Stimulated activated CD8-positive, alpha-beta memory T cell treated with anti-CD3 and anti-CD28 coated beads, Interleukin-12 subunit alpha, Interleukin-12 subunit beta, amount 100 ng/mL, for 24 hours (primary cell): ENCODE measurements around the gene UQCR11.

Experiments used
- DNase-seq: peaks from one replicate; pipeline ENCODE4 v3.0.0-alpha.2; 2020; ENCODE audit errors: extremely low read depth

Gene UQCR11

DNA sequence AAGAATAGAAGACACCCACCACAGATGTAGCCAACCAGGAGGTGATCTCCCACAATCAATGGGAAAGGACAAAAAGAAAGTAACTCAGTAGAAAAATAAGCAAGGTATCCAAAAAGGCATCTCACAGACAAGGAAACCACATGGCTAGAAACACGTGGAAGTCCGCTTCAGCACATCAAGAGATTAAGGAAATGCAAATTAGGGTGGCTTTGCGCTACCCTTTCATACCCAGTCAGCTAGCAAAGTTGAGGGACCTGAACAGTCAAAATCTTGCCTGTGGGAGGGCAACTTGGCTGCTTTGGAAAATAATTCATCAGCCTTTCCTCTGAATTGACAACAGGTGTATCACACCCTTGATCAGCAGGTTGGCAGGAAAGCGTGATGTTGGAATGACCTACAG is 11.6 kb upstream of the UQCR11 start:
- DNase-seq, result no peak

DNA sequence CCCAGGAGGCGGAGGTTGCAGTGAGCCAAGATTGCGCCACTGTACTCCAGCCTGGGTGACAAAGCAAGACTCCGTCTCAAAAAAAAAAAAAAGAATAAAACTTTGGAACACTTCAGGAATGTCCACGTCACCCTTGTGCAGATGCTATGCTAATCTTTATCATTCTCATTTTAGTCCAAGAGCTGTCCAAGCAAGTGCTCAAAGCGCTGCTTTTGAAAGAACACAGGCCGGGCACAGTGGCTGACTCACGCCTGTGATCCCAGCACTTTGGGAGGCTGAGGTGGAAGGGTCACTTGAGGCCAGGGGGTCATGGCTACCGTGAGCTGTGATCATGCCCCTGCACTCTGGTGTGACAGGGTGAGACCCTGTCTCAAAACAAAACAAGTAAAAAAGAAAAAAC is 11.1 kb upstream of the UQCR11 start:
- no peak for DNase-seq

DNA sequence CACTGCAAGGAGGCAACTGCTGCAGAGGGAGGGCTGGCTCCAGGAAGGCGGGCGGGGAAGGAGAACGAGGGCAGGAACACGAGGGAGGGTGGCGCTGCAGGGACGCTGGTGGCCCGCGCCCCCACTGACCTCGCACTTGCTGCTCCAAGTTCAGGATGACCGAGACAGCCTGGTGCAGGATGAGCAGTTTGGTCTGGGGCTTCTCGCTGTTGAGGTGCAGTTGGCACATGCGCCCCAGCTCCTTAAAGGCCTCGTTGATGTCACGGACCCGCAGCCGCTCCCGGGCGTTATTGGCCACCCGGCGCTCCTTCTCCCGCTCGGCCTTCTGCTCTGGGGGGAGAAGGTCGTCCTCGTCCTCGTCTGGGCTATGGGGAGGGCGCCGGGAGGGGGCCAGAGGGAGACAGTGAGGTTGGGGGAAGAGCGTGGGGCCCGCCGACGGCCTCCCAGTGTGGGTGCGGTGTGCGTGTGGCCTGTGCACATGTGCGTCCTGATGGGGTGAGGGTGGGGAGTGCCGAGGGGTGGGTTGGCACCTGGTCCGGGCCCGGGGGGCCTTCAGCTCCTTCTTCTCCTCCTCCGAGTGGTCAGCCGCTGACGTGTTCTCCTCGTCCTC is 10.0 kb upstream of the UQCR11 start:
- DNase-seq, result no peak

DNA sequence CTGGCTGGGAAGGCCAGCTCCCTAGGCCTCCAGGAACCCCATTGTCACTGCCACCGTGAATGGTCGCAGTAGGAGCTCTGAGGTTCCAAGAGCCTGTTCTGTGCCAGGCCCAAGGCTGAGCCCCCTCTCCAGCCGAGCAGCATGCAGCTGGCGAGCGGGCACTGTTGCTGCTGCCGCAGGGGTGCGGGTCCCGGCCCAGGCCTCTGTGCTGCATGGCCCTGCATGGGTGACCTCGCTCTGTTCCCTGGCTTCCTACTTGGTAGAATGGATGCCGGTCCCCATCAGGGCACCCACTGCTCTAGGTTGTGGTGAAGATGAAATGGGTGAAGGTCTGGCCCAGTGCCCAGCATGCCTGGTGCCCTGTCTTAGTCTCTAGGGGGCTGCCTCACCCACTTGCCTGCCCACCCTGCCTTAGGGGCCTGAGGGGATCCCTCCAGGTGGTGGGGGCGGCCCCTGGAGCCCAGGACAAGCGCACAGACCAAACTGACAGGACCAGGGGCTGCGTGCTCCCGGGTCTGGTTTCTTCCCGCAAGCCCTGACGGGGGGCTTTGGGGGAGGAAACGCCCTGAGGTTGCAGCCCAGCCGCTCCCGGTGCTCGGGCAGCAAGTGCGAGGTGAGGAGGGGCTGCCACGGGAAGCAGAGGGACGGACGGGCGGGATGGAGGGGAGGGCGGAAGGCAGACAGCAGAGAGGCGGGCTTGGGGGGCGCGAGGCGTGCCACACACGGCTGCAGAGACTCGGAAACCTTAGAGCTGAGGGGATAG is 8.7 kb upstream of the UQCR11 start:
- DNase-seq, result no peak

DNA sequence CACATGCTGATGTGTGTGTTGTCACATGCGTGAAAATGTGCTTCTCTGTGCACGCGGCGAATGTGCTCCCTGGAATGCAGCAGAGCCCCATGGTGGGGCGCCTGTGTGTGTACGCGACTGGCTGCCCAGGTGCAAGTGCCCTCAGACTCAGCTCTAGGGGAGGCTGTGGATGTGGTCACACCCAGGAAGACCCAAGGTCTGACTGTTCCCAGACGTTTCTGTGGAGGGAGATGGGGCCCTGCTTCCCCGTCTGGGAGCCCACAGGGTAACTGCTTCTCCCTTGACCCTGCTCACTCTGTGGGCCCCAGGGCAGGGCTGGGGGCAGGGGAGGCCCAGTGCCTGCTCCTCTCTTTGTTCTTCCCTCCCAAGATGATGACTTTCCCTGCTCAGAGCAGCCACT is 7.9 kb upstream of the UQCR11 start:
- DNase-seq, result no peak

DNA sequence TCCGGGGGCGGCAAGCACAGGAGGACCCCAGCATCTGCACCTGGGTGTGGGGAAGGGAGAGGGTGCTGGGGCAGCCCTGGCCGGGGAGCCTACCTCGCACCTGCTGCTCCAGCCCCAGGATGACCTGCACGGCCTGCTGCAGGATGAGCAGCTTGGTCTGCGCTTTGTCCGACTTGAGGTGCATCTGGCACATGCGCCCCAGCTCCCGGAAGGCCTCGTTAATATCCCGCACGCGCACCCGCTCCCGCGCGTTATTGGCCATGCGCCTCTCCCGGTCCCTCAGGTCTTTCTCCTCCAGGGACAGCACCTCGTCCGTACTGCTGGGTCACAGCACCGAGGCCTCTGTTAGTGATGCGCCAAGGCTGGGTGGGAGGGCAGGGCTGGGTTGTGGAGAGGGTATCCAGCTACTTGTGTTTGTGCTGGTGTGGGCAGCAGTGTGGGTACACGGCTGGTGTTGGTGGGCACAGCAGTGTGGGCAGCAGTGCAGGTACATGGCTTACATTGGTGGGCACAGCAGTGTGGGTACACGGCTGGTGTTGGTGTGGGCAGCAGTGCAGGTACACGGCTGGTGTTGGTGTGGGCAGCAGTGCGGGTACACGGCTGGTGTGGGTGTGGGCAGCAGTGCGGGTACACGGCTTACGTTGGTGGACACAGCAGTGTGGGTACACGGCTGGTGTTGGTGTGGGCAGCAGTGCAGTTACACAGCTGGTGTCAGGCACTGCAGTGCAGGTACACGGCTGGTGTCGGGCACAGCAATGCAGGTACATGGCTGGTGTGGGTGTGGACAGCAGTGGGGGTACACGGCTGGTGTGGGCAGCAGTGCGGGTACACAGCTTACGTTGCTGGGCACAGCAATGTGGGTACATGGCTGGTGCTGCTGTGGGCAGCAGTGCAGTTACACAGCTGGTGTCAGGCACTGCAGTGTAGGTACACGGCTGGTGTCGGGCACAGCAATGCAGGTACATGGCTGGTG is 7.1 kb upstream of the UQCR11 start:
- DNase-seq, result no peak

DNA sequence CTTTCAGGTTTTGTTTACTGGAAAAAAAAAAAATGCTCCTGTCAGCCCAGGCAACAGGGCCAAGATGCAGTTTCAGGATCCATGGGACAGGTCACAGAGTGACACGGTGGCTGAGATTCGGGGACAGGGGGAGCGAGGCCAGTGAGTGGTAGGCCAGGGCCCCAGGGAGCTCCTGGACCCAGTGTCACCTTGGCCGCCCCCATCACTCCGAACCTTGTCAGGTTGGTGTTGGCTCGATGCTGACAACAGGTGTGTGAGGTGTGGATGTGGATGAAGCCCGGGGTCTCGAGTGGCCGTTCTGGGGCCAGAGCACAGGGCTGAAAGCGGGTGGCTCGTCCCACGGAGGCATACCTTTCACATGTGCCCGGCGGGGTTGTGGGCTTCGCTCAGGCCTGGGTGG is 6.1 kb upstream of the UQCR11 start:
- no peak for DNase-seq

DNA sequence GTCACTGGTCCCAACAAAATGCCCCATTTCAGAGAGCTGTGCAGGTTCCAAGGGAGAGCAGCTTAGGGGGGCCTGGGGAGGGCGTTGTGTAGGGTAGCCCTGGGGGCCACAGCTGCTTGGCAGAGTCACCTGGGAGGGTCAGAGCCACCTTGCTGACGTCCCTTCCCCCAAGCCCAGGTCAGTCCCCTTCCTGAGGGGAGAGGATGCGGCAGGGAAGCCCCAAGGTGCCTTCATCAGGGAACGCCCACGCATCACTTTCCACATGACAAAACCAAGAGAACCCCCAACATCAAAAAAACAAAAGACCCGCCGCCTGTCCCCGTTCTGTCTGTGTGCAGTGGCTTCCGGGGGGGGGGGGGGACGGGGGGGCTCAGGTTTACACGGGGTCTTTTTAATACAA is 5.3 kb upstream of the UQCR11 start:
- no peak for DNase-seq

DNA sequence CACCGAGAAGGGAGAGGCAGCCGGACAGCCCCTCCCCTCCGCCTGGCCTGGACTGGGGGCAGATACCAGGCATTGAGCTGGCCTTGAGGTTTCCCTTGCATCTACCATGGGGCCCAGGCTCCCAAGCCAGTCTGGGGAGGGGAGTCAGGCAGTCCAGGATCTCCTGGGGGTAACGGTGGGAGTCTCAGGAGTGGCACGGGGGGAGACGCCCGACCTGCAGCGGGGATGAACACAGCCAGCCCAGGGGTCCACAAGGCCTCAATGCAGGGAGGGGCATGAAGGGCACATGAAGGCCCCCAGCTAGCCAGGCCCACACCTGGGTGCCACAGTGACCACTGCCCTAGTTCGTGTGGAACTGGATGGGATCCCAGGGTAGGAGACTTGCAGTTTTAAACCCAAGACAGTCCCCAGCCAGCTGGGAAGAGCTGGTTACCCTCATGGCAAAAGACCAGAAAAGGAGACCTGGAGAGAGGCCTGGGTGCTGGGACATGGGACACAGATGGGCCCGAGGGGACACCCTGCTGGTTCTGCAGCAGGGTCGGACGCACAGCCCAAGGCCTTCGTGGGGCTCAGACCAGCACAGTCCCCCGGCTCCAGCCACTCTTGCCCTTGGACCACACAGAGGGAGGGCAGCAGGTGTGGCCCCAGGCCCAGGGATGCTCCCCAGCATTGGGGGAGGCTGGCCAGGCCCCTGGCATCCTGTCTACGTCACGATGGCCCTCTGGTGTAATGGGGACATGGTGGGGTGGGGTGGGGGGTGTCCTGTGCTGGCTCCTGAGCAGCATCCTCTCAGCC is 4.6 kb upstream of the UQCR11 start:
- DNase-seq, result no peak

DNA sequence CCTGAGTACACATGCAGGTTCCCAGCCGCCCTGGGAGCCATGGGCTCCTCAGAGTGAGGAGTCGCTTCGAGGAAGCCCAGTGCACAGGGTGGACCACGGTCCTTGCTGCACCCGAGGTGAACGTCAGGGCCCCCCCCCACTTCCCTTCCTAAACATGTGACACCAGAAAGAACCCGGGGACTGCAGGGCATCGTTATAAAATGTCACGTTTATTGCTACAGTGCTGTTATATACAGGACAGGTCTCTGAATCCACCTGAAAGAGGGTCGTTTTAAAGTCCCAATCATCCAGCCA is 3.8 kb upstream of the UQCR11 start:
- no peak for DNase-seq

DNA sequence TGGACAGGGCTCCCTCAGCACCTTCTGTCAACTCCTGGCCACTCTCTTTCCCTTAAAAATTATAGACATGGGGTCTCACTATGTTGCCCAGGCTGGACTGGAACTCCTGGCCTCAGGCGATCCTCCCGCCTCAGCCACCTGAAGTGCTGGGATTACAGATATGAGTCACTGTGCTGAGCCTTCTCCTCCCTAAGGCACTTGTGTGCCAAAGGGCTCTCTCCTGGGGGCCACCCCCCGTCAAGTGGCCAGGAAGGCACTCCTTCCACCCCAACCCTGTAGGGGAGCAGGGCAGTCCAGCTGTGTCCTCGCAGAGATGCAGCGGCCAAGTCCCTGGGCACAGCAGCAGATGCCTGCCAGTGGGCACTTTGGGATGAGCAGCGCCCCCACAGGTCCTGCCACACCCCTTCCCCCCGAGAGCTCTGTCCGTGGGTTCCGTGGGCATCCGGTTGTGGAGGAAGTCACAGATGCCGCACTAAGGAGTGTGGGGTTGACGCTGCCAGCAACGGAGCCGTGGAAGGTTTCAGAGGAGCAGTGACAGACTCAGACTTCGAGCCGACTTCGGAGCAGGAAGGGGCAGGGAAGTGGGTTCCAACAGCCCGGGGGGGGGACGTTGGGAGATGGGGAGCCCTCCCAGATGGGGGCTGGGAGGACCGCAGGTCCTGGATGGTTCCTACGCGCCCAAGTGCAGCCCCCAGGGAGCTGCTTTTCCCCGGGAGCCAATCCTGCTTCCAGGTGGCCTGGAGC is 3.3 kb upstream of the UQCR11 start:
- no peak for DNase-seq

DNA sequence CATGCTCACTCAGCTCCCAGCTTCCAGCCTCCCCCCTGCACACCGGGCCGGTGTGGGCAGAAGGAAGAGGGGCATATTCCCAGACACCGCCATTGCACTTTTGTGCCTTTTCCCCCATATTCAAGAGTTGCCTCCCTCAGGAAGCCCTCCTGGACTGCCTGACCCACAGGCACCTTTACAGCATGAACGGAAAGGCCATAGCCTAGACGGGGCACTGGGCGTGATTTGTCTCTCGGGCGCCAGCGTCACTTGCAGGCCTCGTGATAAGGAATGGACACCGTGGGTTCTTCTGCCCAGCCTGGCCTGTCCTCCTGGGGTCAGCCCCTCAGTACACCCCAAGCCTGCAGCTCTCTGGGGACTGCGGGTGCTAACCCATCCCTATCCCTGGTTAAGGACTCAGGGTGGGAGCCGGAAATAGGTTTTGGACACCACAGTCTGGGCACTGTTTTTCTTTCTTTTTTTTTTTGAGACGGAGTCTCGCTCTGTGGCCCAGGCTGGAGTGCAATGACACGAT is 933 bp upstream of the UQCR11 start:
- no peak for DNase-seq

DNA sequence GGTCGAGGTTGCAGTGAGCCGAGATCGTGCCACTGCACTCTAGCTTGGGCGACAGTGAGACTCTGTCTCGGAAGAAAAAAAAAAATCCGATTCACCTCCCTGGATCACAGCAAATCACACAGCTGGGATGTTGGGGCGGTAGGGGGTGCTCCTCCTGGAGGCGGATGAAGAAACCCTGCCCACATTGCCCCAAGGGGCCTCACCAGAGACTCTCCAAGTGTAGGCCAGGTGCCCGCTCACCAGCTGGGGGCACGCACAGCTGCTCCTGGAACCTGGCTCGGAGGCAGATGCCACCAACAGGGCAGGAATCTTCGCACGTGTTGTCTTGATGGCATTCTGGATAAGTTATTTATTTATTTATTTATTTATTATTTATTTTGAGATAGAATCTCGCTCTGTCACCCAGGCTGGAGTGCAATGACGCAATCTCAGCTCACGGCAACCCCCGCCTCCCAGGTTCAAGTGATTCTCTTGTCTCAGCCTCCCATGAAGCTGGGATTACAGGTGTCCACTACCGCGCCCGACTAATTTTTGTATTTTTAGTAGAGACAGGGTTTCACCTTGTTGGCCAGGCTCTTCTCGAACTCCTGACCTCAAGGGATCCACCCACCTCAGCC is 3.1 kb downstream of the UQCR11 start:
- no peak for DNase-seq

DNA sequence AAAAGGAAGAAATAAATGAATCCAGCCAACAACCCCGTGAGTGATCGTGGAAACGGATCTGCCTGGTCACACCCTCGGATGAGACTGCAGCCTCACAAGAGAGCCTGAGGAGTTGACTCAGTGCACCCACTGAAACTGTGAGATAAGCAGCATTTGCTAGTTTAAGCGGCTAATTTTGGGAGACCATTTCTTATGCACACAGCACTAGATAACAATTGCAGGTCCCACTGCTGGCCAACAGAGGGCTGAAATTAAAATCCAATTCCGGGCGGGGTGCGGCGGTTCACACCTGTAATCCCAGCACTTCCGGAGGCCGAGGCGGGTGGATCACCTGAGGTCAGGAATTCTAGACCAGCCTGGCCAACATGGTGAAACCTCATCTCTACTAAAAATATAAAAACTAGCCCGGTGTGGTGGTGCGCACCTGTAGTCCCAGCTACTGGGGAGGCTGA is 3.6 kb downstream of the UQCR11 start:
- no peak for DNase-seq

DNA sequence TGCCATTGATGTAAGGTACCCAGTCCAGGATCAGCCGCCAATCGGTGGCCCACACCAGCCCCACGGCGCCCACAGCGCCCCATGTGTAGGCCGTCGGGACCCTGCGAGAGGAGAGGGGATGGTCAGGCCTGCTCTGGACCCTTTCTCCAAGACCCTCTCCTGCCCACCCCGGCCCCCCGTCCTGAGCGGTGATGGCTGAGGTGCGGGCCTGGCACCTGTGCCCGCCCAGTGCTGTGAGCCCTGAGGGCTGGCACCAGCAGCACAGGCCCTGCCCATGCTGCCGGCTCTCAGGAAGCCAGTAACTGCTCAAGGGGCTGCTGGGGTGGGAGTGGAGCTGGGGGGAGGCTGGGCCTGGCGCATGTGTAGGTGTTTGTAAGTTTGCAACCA is 5.8 kb downstream of the UQCR11 start:
- DNase-seq, result no peak

DNA sequence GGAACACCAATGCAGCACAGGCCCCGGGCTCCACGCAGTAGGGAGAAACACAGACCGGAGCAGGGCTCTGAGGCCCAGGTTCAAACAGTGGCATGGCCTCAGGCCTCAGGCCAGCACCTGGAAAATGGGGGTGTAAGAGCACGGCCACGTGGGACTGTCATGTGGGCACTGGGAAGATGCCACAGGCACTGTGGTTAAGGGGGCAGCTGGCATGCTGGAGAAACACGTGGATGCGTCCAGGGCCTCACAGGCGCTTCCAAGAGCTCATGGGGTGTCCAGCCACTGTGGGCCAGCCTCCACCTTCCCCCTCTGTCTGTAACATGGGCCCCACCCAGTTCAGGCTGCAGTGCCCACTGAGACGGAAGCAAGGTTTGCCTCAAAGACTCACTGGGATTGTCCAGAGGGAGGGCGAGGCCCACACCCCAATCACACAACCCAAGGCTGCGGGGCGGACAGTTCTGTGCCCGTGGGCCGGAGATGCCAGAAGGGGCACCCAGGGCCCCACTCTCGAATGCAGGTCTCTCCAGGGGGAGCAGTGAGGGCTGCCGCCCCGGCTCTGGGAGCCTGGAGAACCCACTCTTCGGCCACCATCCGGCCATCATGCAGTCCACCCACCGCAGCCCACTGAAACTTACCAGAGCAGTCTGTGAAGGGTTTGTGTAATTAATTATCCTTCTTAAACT is 6.3 kb downstream of the UQCR11 start:
- DNase-seq, result no peak

DNA sequence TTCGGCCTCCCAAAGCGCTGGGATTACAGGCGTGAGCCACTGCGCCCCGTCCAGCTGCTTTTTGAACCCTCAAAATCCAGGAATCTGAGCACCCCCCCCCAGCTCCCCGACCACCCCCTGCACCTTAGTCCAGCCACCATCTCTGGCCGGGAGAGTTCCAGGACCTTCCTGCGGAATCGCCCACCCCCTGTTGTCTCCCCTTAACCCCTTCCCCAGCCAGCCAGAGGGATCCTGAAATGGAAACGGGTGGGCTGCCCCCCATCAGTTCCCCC is 11.8 kb downstream of the UQCR11 start:
- no peak for DNase-seq

DNA sequence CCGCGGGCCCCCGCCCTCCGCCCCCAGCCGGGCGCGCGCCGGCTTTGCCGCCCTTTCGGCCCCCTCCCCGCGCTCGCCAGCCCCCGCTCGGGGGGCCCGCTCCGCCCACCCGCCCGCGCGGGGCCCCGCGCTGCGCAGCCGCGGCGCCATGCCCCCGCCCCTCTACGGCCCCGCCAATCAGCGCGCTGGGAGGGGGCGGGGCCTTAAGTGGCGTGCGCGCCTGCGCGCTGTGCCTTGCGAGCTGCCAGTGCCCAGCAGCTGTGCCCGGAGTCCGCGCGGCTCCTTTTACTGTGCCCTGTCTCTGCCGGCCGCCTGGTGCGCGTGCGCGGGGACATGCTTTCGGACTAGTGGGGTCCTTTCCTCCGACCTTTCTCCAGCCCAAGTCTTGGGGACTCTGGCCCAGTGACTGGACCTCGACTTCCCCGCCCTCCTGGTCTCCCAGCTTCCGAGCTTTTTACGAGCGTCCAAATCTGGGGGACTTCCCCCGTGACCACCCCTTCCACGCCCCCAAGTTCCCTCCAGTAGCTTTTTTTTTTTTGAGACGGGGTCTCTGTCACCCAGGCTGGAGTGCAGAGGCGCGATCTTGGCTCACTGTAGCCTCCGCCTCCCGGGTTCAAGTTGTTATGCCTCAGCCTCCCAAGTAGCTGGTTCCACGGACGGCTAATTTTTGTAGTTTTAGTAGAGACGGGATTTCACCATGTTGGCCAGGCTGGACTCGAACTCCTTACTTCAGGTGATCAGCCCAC is 12.3 kb downstream of the UQCR11 start, which contains the start of gene MBD3:
MBD3 (minus strand) TSS at position 111 of the 746 bp plus-strand sequence. CDS start 234 bp downstream, outside the sequence.
- peak; percentile 65 for DNase-seq

DNA sequence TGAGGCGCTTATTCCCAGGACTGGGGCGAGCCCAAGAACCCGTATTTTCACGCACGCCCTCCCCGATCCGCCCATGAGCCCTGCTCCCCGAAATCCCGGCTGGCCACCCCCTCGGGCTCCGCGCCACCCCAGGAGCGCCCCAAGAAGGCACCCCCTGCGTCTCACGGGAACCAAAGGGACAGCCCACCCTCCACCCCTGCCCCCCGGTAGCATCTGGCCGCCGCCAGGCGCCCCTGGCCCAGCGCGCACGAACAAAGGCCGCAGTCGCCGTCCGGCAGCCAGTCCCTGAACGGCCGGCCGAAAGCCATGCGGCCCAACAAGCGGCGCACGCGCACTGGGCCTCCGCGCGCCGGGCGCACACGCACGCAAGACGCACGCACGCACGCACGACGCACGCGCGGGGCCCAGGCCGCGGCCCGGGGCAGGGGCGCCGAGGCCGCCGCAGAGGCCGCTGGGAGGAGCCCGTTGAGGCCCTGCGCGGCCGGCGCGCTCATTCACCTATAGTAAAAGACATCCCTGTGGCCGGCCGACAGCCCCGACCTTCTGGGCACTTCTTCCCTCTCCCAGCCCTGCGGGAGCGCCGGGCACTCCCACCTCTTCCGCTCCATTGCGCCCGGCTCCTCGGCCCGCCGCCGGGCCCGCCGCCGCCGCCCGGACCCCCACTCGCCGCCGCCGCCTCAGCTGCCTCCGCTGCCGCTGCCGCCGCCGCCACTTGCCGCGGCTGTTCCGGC is 13.1 kb downstream of the UQCR11 start:
- DNase-seq, result peak; percentile 60
